K562 (cell line): ENCODE measurements around the gene SYN1. TPM values are rescaled to one million over a fixed set of nuclear protein-coding genes. Genes with fewer than 3 reads are reported as not detected.

Experiments used
- ATAC-seq: fragments of 200-7000 bp; cut with Tn5 transposase; 3 replicates; pipeline ENCODE4 v1.9.1; 2020; ENCODE audit warnings: moderate library complexity
- BruUV-seq: library from RNA; stranded (reverse); fragments of 400-500 nt; replicated peaks from 2 replicates; lab custom pipeline; 2021; lab: Mats Ljungman, UMichigan
- CTCF ChIA-PET: fragments of 300-600 bp; formaldehyde crosslinking; extraction: SDS; loops from one replicate; lab custom pipeline; 2021; ENCODE audit warnings: low intra/inter-chr PET ratio; lab: Yijun Ruan, JAX
- POLR2A ChIA-PET: fragments of 300-600, 350-650 bp; sonication (Branson Sonifier 250); formaldehyde crosslinking; extraction: SDS; loops from one replicate; lab custom pipeline; 2021; ENCODE audit warnings: antibody characterized with exemption, inconsistent platforms; lab: Yijun Ruan, JAX
- DNase-seq, 4 experiments: peaks; one replicate each; pipeline versions ENCODE4 v3.0.0 to v3.0.0-alpha.2; 2011 to 2018; ENCODE audit warnings: low spot score in 3 of 4, mixed read lengths in 3 of 4; ENCODE audit errors: extremely low read depth in 1 of 4
- FAIRE-seq: peaks from 2 replicates; lab custom pipeline; 2011; peaks lifted over from hg19 to GRCh38; lab: Jason Lieb, UNC
- H2AFZ ChIP-seq: 2 replicates; pipeline ENCODE4 v1.6.0; 2011; ENCODE audit warnings: low read depth, low read length, control low read depth, inconsistent platforms
- H3K27ac ChIP-seq: fragments of 200-600 bp; 3 replicates; pipeline ENCODE4 v1.8.0; 2011; ENCODE audit warnings: low read depth, mild to moderate bottlenecking, control low read depth, inconsistent platforms, low read length, moderate library complexity, mixed read lengths; ENCODE audit errors: extremely low read depth
- H3K27me3 ChIP-seq, 2 experiments: fragments of 300-600 bp in 1 of 2; 2 replicates in 1 of 2; 3 replicates in 1 of 2; pipeline versions ENCODE4 v1.6.0 to v1.8.0; 2011; ENCODE audit warnings: inconsistent platforms in 2 of 2, low read length in 2 of 2, mild to moderate bottlenecking in 1 of 2, mixed read lengths in 1 of 2, moderate library complexity in 1 of 2; ENCODE audit not compliant: control insufficient read depth in 2 of 2, insufficient read depth in 2 of 2
- H3K36me3 ChIP-seq: fragments of 300-600 bp; 3 replicates; pipeline ENCODE4 v1.8.0; 2011; ENCODE audit warnings: mild to moderate bottlenecking, low read length, inconsistent platforms; ENCODE audit not compliant: control insufficient read depth, insufficient read depth
- H3K4me1 ChIP-seq, 2 experiments: fragments of 200-600 bp in 1 of 2; replicated peaks in 1 of 2; 2 replicates in 1 of 2; 3 replicates in 1 of 2; pipeline versions ENCODE4 v1.5.1 to v1.8.0; 2011; ENCODE audit warnings: inconsistent platforms in 2 of 2, low read length in 2 of 2, mild to moderate bottlenecking in 1 of 2, mixed read lengths in 1 of 2, moderate library complexity in 1 of 2; ENCODE audit not compliant: control insufficient read depth in 2 of 2, insufficient read depth in 2 of 2
- H3K4me2 ChIP-seq: 2 replicates; pipeline ENCODE4 v1.6.1; 2011; ENCODE audit warnings: low read length, control low read depth, inconsistent platforms, mixed read lengths; ENCODE audit not compliant: insufficient read depth
- H3K4me3 ChIP-seq: fragments of 200-600 bp; sonication (generic), shearing (Covaris generic); 2 replicates; pipeline ENCODE4 v1.5.1; 2016; ENCODE audit warnings: control low read depth, inconsistent platforms
- H3K79me2 ChIP-seq: fragments of 200-600 bp; 3 replicates; pipeline ENCODE4 v1.8.0; 2011; ENCODE audit warnings: low read length, inconsistent platforms; ENCODE audit not compliant: control insufficient read depth, insufficient read depth
- H3K9ac ChIP-seq, 2 experiments: 2 replicates each; pipeline versions ENCODE4 v1.6.0 to v1.6.1; 2011; ENCODE audit warnings: low read depth in 2 of 2, low read length in 2 of 2, control low read depth in 1 of 2, inconsistent platforms in 1 of 2, mild to moderate bottlenecking in 1 of 2, mixed read lengths in 1 of 2; ENCODE audit not compliant: insufficient read depth in 1 of 2
- H3K9me1 ChIP-seq: one replicate; pipeline ENCODE4 v1.6.0; 2011; ENCODE audit warnings: inconsistent platforms, mild to moderate bottlenecking, low read length, moderate library complexity; ENCODE audit not compliant: control insufficient read depth, insufficient read depth
- H3K9me3 ChIP-seq: replicated peaks from 2 replicates; pipeline ENCODE4 v1.5.1; 2011; ENCODE audit warnings: low read depth, low read length, inconsistent platforms; ENCODE audit not compliant: control insufficient read depth, insufficient read depth
- H4K20me1 ChIP-seq: replicated peaks from 2 replicates; pipeline ENCODE4 v1.6.1; 2011; ENCODE audit warnings: low read length, inconsistent platforms, mixed read lengths; ENCODE audit not compliant: control insufficient read depth, insufficient read depth
- KDM1A ChIP-seq, 2 experiments: fragments of 450-650 bp; IDR thresholded peaks; 2 replicates each; pipeline ENCODE4 v1.6.1; 2016; ENCODE audit warnings: mild to moderate bottlenecking in 2 of 2
- KDM5B ChIP-seq: fragments of 200-600 bp; sonication (generic); IDR thresholded peaks from 2 replicates; pipeline ENCODE4 v1.6.1; 2012; ENCODE audit warnings: low read depth, mild to moderate bottlenecking, moderate library complexity, low read length, control low read depth, inconsistent platforms; ENCODE audit not compliant: insufficient replicate concordance
- MCM2 ChIP-seq: fragments of 450-650 bp; IDR thresholded peaks from 2 replicates; pipeline ENCODE4 v1.6.1; 2017; ENCODE audit warnings: low read depth, mild to moderate bottlenecking
- NFATC3 ChIP-seq: fragments of 450-650 bp; IDR thresholded peaks from 2 replicates; pipeline ENCODE4 v1.6.1; 2017; ENCODE audit warnings: mild to moderate bottlenecking
- POLR2AphosphoS2 ChIP-seq: IDR thresholded peaks from 2 replicates; pipeline ENCODE4 v1.6.1; 2012; ENCODE audit warnings: low read length, improper control_type of control experiment
- RBFOX2 ChIP-seq: fragments of 200-400 bp; formaldehyde crosslinking; IDR thresholded peaks from 2 replicates; pipeline ENCODE4 v1.6.1; 2017; ENCODE audit warnings: low read depth, mild to moderate bottlenecking, low read length, moderate library complexity
- SRF ChIP-seq, 2 experiments: fragments of 250-450, 450-650 bp in 1 of 2; sonication (Bioruptor Pico) in 1 of 2; sonication (generic) in 1 of 2; formaldehyde crosslinking; IDR thresholded peaks; 2 replicates each; pipeline versions ENCODE4 v1.5.0 to v1.5.1; 2020 to 2022; ENCODE audit warnings: mild to moderate bottlenecking in 1 of 2, missing genetic modification reagents in 1 of 2
- STAG1 ChIP-seq: sonication (generic); formaldehyde crosslinking; IDR thresholded peaks from 2 replicates; pipeline ENCODE4 v1.5.0; 2020; ENCODE audit warnings: missing genetic modification reagents, borderline replicate concordance
- SUPT5H ChIP-seq: fragments of 450-650 bp; IDR thresholded peaks from 2 replicates; pipeline ENCODE4 v1.6.1; 2016
- TBL1XR1 ChIP-seq, 2 experiments: IDR thresholded peaks; 2 replicates each; pipeline ENCODE4 v1.6.1; 2012; ENCODE audit warnings: improper control_type of control experiment in 2 of 2, low read length in 2 of 2, mild to moderate bottlenecking in 1 of 2
- TBP ChIP-seq: optimal IDR thresholded peaks from 2 replicates; pipeline ENCODE3; 2011; ENCODE audit warnings: low read depth, low read length, improper control_type of control experiment
- YY1 ChIP-seq, 3 experiments: IDR thresholded peaks; 2 replicates each; pipeline ENCODE4 v1.6.1; 2011; ENCODE audit warnings: low read length in 2 of 3, mild to moderate bottlenecking in 2 of 3, moderate library complexity in 2 of 3, borderline replicate concordance in 1 of 3, control low read depth in 1 of 3, low read depth in 1 of 3; ENCODE audit not compliant: insufficient read depth in 3 of 3, insufficient replicate concordance in 2 of 3, control insufficient read depth in 1 of 3, insufficient read length in 1 of 3; ENCODE audit errors: extremely low read depth in 1 of 3
- WGBS: fragments of 100-300 bp; shearing (Covaris generic); methylation state at CpG from one replicate; pipeline ENCODE4 v1.1.6; 2016; ENCODE audit warnings: low coverage, mixed read lengths; ENCODE audit not compliant: insufficient coverage; ENCODE audit errors: missing lambda C conversion rate; 5-methylcytosine and 5-hydroxymethylcytosine counted together
- in situ Hi-C: fragments of 300-500 bp; cut with MboI; formaldehyde crosslinking; loops from 4 replicates; pipeline ENCODE4 v1.15.0; 2018; ENCODE audit warnings: inconsistent platforms, mixed read lengths
- intact Hi-C: fragments of 100-400 bp; cut with micrococcal nuclease; formaldehyde crosslinking; loops from 2 replicates; pipeline ENCODE4 v1.14.2; 2022
- polyA plus RNA-seq, 8 experiments: library from polyadenylated mRNA; depleted of rRNA in 4 of 8; stranded (reverse) in 5 of 8; unstranded in 3 of 8; fragments of >200 nt; fragmentation: Nextera tagmentation in 2 of 8; fragmentation: Illumina TruSeq in 1 of 8; extraction: Ambion mirVana in 2 of 8; extraction: Trizol in 1 of 8; gene quantifications; 2 replicates each; pipeline versions ENCODE4 v1.2.1 to v1.2.3, GENCODE V29; 2011 to 2014; ENCODE audit warnings: inconsistent platforms in 1 of 8, missing spikeins in 1 of 8
- total RNA-seq, 7 experiments: library from RNA; depleted of rRNA in 6 of 7; stranded (reverse); fragments of >200 nt in 6 of 7; fragmentation: Illumina TruSeq in 2 of 7; extraction: Trizol in 2 of 7; gene quantifications; 2 replicates each; pipeline versions ENCODE4 v1.2.1 to v1.2.3, GENCODE V29; 2011 to 2021; ENCODE audit warnings: low replicate concordance in 1 of 7
- TF ChIP-seq, protein P1 (sequence below): IDR thresholded peaks from 2 replicates; pipeline ENCODE4 v1.6.1; 2011; ENCODE audit not compliant: insufficient read length; ENCODE audit errors: extremely low read depth
- TF ChIP-seq, protein P2 (sequence below): fragments of 200-800 bp; sonication (Bioruptor generic); IDR thresholded peaks from 2 replicates; pipeline ENCODE4 v1.6.1; 2016; ENCODE audit warnings: missing genetic modification characterization, missing compliant biosample characterization

SYN1 gene
- total and polyA plus RNA-seq, 9 of the 15 experiments (the other 6 are each of a cell fraction or from before 2014, with no cell fraction given) = 0.01 to 0.28 (median 0.18) TPM; not detected in 2

DNA sequence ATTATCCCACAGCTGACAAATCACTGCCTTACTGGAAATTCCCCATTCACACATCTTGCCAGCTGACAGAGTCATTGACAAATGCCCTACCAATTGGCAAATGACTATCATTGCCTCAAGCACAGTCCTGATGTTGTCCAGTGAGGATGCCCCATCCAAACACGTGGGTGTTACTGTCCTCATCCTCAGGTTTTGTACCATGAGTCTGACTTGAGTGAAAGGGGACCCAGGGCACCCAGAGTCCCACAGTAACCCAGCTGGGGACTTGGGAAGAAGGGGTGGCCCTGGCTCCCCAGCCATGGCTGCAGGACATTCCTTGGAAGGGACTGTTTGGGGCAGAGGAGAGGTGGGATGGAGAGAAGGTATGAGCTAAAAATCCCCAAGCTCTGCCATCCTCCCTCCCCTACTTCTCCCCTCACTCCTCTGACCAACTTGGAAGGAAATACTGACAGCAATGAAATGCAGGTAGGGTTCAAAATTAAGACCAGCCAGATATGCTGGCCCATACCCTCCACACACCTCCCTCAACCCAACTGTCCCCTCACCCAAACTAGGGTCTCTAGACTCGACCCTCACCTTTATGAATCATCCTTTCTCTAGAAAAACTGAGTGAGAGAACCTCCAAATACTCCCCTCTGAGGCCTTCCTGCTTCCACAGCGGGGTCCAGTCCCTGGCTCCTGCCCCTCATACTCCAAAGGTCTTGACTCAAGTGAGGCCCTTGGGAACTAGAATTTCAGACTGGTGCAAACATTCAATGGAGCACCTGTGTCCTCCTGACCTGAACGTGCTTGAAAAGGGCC, 32.4 kb downstream of the SYN1 start:
- Histone ChIP-seq H2AFZ (no peak overlapping the region), H3K9ac (no peak overlapping the region), H3K27ac (no peak overlapping the region), H4K20me1 (no peaks in the 10 kb centered on the region), H3K9me3 (no peaks in the 10 kb centered on the region), H3K79me2 (peaks cover 22% of the 10 kb centered on the region), H3K4me1 (peaks cover 6 to 17% of the 10 kb centered on the region in 2 experiments; a peak in 4 of 5 replicates), H3K4me2 (no peak overlapping the region), H3K4me3 (no peak overlapping the region), H3K9me1 (no peaks in the 10 kb centered on the region), H3K36me3 (peaks cover 36% of the 10 kb centered on the region; the same call in 2 of the 3 replicates), H3K27me3 (no peaks in the 10 kb centered on the region)
- POLR2A ChIA-PET = no interaction called here
- FAIRE-seq (peak; percentile 57), DNase-seq (no peak), ATAC-seq (no peak; the same call in 1 of the 3 replicates)
- in situ Hi-C loops = no loop called here
- no TSS peak for BruUV-seq
- intact Hi-C loops = no loop called here
- CTCF ChIA-PET = no interaction called here
- WGBS = 27% methylated on average over 3 of the region's 4 CpGs
- TF ChIP-seq KDM1A (IDR thresholded peaks at IDR 0.05) (no peak), KDM5B (peak; percentile 54), MCM2 (no peak), TBP (no peak), SRF (CRISPR knock-in tag; IDR thresholded peaks at IDR 0.05) (no peak), TBL1XR1 (IDR thresholded peaks at IDR 0.05; ENCODE audit: low read length in 2 of 2) (no peak), SUPT5H (peak; percentile 43; the same call in 1 of the 2 replicates), POLR2AphosphoS2 (peak; percentile 95), NFATC3 (no peak), YY1 (IDR thresholded peaks at IDR 0.05; ENCODE audit: borderline replicate concordance in 1 of 3, control insufficient read depth in 1 of 3, extremely low read depth in 1 of 3, insufficient read depth in 3 of 3, insufficient read length in 1 of 3, insufficient replicate concordance in 2 of 3, low read depth in 1 of 3, low read length in 2 of 3) (no peak), STAG1 (no peak), RBFOX2 (no peak)
- TF ChIP-seq, protein P1, sequence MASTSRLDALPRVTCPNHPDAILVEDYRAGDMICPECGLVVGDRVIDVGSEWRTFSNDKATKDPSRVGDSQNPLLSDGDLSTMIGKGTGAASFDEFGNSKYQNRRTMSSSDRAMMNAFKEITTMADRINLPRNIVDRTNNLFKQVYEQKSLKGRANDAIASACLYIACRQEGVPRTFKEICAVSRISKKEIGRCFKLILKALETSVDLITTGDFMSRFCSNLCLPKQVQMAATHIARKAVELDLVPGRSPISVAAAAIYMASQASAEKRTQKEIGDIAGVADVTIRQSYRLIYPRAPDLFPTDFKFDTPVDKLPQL = no peak
- TF ChIP-seq, protein P2, sequence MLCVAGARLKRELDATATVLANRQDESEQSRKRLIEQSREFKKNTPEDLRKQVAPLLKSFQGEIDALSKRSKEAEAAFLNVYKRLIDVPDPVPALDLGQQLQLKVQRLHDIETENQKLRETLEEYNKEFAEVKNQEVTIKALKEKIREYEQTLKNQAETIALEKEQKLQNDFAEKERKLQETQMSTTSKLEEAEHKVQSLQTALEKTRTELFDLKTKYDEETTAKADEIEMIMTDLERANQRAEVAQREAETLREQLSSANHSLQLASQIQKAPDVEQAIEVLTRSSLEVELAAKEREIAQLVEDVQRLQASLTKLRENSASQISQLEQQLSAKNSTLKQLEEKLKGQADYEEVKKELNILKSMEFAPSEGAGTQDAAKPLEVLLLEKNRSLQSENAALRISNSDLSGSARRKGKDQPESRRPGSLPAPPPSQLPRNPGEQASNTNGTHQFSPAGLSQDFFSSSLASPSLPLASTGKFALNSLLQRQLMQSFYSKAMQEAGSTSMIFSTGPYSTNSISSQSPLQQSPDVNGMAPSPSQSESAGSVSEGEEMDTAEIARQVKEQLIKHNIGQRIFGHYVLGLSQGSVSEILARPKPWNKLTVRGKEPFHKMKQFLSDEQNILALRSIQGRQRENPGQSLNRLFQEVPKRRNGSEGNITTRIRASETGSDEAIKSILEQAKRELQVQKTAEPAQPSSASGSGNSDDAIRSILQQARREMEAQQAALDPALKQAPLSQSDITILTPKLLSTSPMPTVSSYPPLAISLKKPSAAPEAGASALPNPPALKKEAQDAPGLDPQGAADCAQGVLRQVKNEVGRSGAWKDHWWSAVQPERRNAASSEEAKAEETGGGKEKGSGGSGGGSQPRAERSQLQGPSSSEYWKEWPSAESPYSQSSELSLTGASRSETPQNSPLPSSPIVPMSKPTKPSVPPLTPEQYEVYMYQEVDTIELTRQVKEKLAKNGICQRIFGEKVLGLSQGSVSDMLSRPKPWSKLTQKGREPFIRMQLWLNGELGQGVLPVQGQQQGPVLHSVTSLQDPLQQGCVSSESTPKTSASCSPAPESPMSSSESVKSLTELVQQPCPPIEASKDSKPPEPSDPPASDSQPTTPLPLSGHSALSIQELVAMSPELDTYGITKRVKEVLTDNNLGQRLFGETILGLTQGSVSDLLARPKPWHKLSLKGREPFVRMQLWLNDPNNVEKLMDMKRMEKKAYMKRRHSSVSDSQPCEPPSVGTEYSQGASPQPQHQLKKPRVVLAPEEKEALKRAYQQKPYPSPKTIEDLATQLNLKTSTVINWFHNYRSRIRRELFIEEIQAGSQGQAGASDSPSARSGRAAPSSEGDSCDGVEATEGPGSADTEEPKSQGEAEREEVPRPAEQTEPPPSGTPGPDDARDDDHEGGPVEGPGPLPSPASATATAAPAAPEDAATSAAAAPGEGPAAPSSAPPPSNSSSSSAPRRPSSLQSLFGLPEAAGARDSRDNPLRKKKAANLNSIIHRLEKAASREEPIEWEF (CRISPR knock-in tag) = no peak
